MCF 10A (cell line): ENCODE data around the gene LMNTD1. TPM values are rescaled to one million over a fixed set of nuclear protein-coding genes. Genes with fewer than 3 reads are reported as not detected.

Experiments
- BruUV-seq: library from RNA; stranded (reverse); fragments of 400-500 nt; replicated peaks from 2 replicates; lab custom pipeline; 2021; lab: Mats Ljungman, UMichigan
- CTCF ChIA-PET: fragments of 300-600 bp; sonication (Branson Sonifier 250); formaldehyde crosslinking; extraction: SDS; loops from one replicate; lab custom pipeline; 2021; ENCODE audit warnings: antibody characterized with exemption, inconsistent platforms; lab: Yijun Ruan, JAX
- POLR2A ChIA-PET: fragments of 300-600, 350-650 bp; sonication (Branson Sonifier 250); formaldehyde crosslinking; extraction: SDS; loops from one replicate; lab custom pipeline; 2020; ENCODE audit warnings: antibody characterized with exemption, inconsistent platforms; lab: Yijun Ruan, JAX
- DNase-seq: peaks from one replicate; pipeline ENCODE4 v3.0.0-alpha.2; 2018; ENCODE audit not compliant: unreplicated experiment
- H3K27ac Mint-ChIP-seq: one replicate; pipeline ENCODE4 v1.8.0; 2022; ENCODE audit warnings: mild to moderate bottlenecking, low read depth, mixed read lengths; ENCODE audit not compliant: unreplicated experiment
- H3K27me3 Mint-ChIP-seq: one replicate; pipeline ENCODE4 v1.8.0; 2022; ENCODE audit warnings: mixed read lengths; ENCODE audit not compliant: insufficient read depth, unreplicated experiment
- H3K36me3 Mint-ChIP-seq: one replicate; pipeline ENCODE4 v1.8.0; 2022; ENCODE audit warnings: mild to moderate bottlenecking, moderate library complexity, mixed read lengths; ENCODE audit not compliant: insufficient read depth, unreplicated experiment
- H3K4me1 Mint-ChIP-seq: one replicate; pipeline ENCODE4 v1.8.0; 2022; ENCODE audit warnings: mixed read lengths; ENCODE audit not compliant: insufficient read depth, unreplicated experiment
- H3K4me3 Mint-ChIP-seq: one replicate; pipeline ENCODE4 v1.8.0; 2022; ENCODE audit warnings: mild to moderate bottlenecking, moderate library complexity, mixed read lengths; ENCODE audit not compliant: unreplicated experiment
- H3K9me3 Mint-ChIP-seq: one replicate; pipeline ENCODE4 v1.8.0; 2022; ENCODE audit warnings: mixed read lengths; ENCODE audit not compliant: unreplicated experiment
- CTCF ChIP-seq: fragments of 200-600 bp; IDR thresholded peaks from one replicate; pipeline ENCODE4 v1.8.0; 2022; ENCODE audit warnings: antibody characterized with exemption, mild to moderate bottlenecking; ENCODE audit not compliant: unreplicated experiment
- intact Hi-C: fragments of 100-400 bp; cut with micrococcal nuclease; formaldehyde crosslinking; loops from 2 replicates; pipeline ENCODE4 v1.14.1; 2022
- total RNA-seq: library from RNA; stranded (reverse); gene quantifications from 2 replicates; pipeline ENCODE4 v1.2.3, GENCODE V29; 2022

The LMNTD1 gene
- total RNA-seq, 1 experiment from 2014 or later, result not detected

DNA sequence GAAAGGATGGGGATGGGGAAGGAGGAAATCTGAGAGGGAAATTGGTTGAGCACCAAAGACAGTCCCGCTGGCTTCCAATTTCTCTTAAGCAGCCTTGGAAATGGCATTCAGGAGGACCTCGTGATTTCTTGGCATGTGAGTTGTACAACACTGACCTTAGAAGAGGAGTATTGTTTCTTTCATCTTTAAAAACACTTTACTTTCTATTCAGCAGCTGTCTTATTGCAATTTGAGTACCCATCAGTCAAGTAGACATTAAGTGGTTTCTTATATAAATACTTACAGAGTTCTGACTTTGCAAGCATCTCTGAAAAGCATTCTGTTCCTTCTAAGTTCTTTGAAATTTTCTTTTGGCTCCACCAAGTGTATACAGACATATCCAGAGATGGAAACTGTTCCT is 83.2 kb downstream of the LMNTD1 start:
- CTCF ChIA-PET, result no interaction called here
- intact Hi-C loops, result no loop called here
- no TSS peak for BruUV-seq
- Mint-ChIP-seq H3K27me3 (no peaks in the 10 kb centered on the region), H3K36me3 (no peaks in the 10 kb centered on the region), H3K4me3 (no peak overlapping the region), H3K27ac (no peak overlapping the region), H3K4me1 (no peaks in the 10 kb centered on the region), H3K9me3 (no peaks in the 10 kb centered on the region)
- TF ChIP-seq CTCF, result no peak
- POLR2A ChIA-PET, result no interaction called here
- no peak for DNase-seq

DNA sequence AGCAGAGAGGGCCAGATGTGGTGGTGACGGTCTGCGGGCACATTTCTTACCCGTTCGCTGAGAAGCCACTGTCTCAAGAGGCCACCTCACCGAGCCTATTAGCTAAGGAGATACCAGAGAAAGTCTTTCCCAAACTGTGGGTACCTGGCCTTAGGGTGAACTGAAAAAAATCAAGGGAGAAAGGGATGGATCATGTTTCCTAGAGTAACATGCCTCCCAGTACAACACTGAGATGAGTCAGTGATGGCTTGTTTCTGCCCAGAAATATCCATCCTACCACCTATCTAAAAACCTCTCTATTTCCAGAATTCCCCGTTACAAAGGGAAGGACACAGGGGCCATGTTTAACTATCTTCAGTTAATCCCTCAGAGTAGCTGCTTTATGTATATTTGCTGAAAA is 83.7 kb downstream of the LMNTD1 start:
- H3K27me3 Mint-ChIP-seq, result no peaks in the 10 kb centered on the region
- no peaks in the 10 kb centered on the region for H3K4me1 Mint-ChIP-seq
- H3K9me3 Mint-ChIP-seq, result no peaks in the 10 kb centered on the region
- no peak overlapping the region for H3K4me3 Mint-ChIP-seq
- no peak for TF ChIP-seq CTCF
- no peak for DNase-seq
- no peaks in the 10 kb centered on the region for H3K36me3 Mint-ChIP-seq
- H3K27ac Mint-ChIP-seq, result no peak overlapping the region
- ChIA-PET POLR2A (no interaction called here), CTCF (no interaction called here)
- intact Hi-C loops, result no loop called here
- no TSS peak for BruUV-seq

DNA sequence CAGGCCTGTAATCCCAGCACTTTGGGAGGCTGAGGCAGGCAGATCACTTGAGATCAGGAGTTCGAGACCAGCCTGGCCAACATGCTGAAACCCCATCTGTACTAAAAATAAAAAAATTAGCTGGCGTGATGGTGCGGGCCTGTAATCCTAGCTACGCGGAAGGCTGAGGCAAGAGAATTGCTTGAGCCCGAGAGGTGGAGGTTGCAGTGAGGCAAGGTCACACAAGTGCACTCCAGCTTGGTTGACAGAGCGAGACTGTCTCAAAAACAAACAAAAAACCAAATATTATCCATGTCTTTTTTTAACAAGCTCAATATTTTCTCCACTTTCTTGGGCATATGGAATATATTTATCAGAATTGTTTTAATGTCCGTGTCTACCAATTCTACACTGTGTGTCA is 89.6 kb downstream of the LMNTD1 start:
- no TSS peak for BruUV-seq
- intact Hi-C loops, result no loop called here
- H3K27ac Mint-ChIP-seq, result no peak overlapping the region

GRCh38 chr12:25463005-25463404 is 90.1 kb downstream of the LMNTD1 start:
- ChIA-PET POLR2A (interaction anchor here (0.7 kb wide), 1 partner anchor 529 kb away, joined by 3 read pairs; no protein-coding TSS in a partner anchor), CTCF (interaction anchor here (0.7 kb wide), 2 partner anchors 491 to 619 kb away, joined by 3 to 4 read pairs; no protein-coding TSS in a partner anchor)
- no peak overlapping the region for H3K27ac Mint-ChIP-seq
- H3K36me3 Mint-ChIP-seq, result no peaks in the 10 kb centered on the region
- H3K4me3 Mint-ChIP-seq, result no peak overlapping the region
- no peak for TF ChIP-seq CTCF
- no peaks in the 10 kb centered on the region for H3K9me3 Mint-ChIP-seq
- intact Hi-C loops, result no loop called here
- H3K27me3 Mint-ChIP-seq, result no peaks in the 10 kb centered on the region
- no TSS peak for BruUV-seq
- no peak for DNase-seq
- H3K4me1 Mint-ChIP-seq, result peaks cover 6% of the 10 kb centered on the region

More for the DNA sequence above, 89.6 kb downstream of the LMNTD1 start:
- H3K9me3 Mint-ChIP-seq, result no peaks in the 10 kb centered on the region
- H3K4me1 Mint-ChIP-seq, result peaks cover 1% of the 10 kb centered on the region
- ChIA-PET POLR2A (interaction anchor here (0.7 kb wide), 1 partner anchor 529 kb away, joined by 3 read pairs; no protein-coding TSS in a partner anchor), CTCF (interaction anchor here (0.7 kb wide), 2 partner anchors 491 to 618 kb away, joined by 3 to 4 read pairs; no protein-coding TSS in a partner anchor)
- TF ChIP-seq CTCF, result no peak
- H3K36me3 Mint-ChIP-seq, result no peaks in the 10 kb centered on the region
- H3K4me3 Mint-ChIP-seq, result no peak overlapping the region
- H3K27me3 Mint-ChIP-seq, result no peaks in the 10 kb centered on the region
- DNase-seq, result no peak
